ENCODE data around the gene UST. TPM values are rescaled to one million over a fixed set of nuclear protein-coding genes. Genes with fewer than 3 reads are reported as not detected.

Gene UST
- total and polyA plus RNA-seq, 2 of the 8 experiments (the other 6 are each of a cell fraction or from before 2014, with no cell fraction given) = 13.5 to 34.5 TPM

GRCh38 chr6:148794797-148795196 is 48.0 kb downstream of the UST start (continued):
- TF ChIP-seq USF2 (IDR thresholded peaks at IDR 0.05; ENCODE audit: low read length) (no peak), GABPA (IDR thresholded peaks at IDR 0.05; ENCODE audit: borderline replicate concordance, insufficient read depth, low read length) (no peak), KDM1A (IDR thresholded peaks at IDR 0.05; ENCODE audit: borderline replicate concordance, low read length) (no peak), SP1 (IDR thresholded peaks at IDR 0.05; ENCODE audit: low read depth, low read length) (no peak)

Data from H1 (cell line).